Sigmoid colon (tissue), 7 donors: ENCODE results near the gene AATK. TPM values are rescaled to one million over a fixed set of nuclear protein-coding genes. Genes with fewer than 3 reads are reported as not detected.

Source experiments
- DNase-seq: peaks from one replicate; pipeline ENCODE4 v3.0.0-alpha.2; 2019
- H3K27ac ChIP-seq, 4 donors: fragments of 200-600 bp; sonication (generic); one replicate each; pipeline ENCODE4 v1.5.1; 2016 to 2019; ENCODE audit warnings: mild to moderate bottlenecking in 1 of 4
- H3K27me3 ChIP-seq, 3 donors: fragments of 200-600 bp; sonication (generic); one replicate each; pipeline ENCODE4 v1.5.1; 2019; ENCODE audit warnings: mild to moderate bottlenecking in 1 of 3
- H3K36me3 ChIP-seq, 4 donors: fragments of 200-600 bp; sonication (generic); one replicate each; pipeline ENCODE4 v1.5.1; 2016 to 2019
- H3K4me1 ChIP-seq, 4 donors: fragments of 200-600 bp; sonication (generic); one replicate each; pipeline ENCODE4 v1.5.1; 2017 to 2019
- H3K4me3 ChIP-seq, 4 donors: fragments of 200-600 bp; sonication (generic); one replicate each; pipeline ENCODE4 v1.5.1; 2017 to 2019; ENCODE audit warnings: mild to moderate bottlenecking in 2 of 4, moderate library complexity in 1 of 4
- H3K9me3 ChIP-seq, 4 donors: fragments of 200-600 bp in 3 of 4; sonication (generic) in 3 of 4; one replicate each; pipeline versions ENCODE4 v1.5.1 to v1.6.1; 2013 to 2019
- CTCF ChIP-seq, 4 experiments: fragments of 450-650 bp in 3 of 4; fragments of 200-600 bp in 1 of 4; IDR thresholded peaks; one replicate each; pipeline ENCODE4 v1.5.1; 2016 to 2019; ENCODE audit warnings: antibody characterized with exemption in 4 of 4, mild to moderate bottlenecking in 3 of 4, moderate library complexity in 2 of 4
- EP300 ChIP-seq, 4 donors: sonication (generic); formaldehyde crosslinking; IDR thresholded peaks; one replicate each; pipeline ENCODE4 v1.6.1; 2017; ENCODE audit warnings: antibody characterized with exemption in 4 of 4
- POLR2A ChIP-seq, 2 donors: fragments of 450-650 bp; IDR thresholded peaks; one replicate each; pipeline ENCODE4 v1.6.1; 2016; ENCODE audit warnings: antibody characterized with exemption in 2 of 2, mild to moderate bottlenecking in 2 of 2, moderate library complexity in 2 of 2
- POLR2AphosphoS5 ChIP-seq, 4 donors: sonication (generic); formaldehyde crosslinking; IDR thresholded peaks; one replicate each; pipeline ENCODE4 v1.6.1; 2017; ENCODE audit warnings: antibody characterized with exemption in 4 of 4
- WGBS, 2 donors: extraction: QIAGEN DNeasy Blood & Tissue Kit; methylation state at CpG; one replicate each; pipeline ENCODE4 v1.1.7; 2013; 5-methylcytosine and 5-hydroxymethylcytosine counted together
- intact Hi-C: fragments of 100-400 bp; cut with DNase I; formaldehyde crosslinking; loops from one replicate; pipeline ENCODE4 v1.15.1; 2023
- polyA plus RNA-seq, 3 donors: library from polyadenylated mRNA; stranded (reverse); fragments of 200-250 nt; gene quantifications; one replicate each; pipeline ENCODE4 v1.2.3, GENCODE V29; 2013
- total RNA-seq, 4 donors: library from RNA; depleted of rRNA; stranded (reverse); fragments of >200 nt; gene quantifications; one replicate each; pipeline ENCODE4 v1.1.0, GENCODE V29; 2016
- donor health status: healthy with polysubstance abuse.
- donor health status: Bipolar disorder and iron deficiency.
- donor health status: healthy.

The AATK gene
- total and polyA plus RNA-seq, 7 donors = 0.16 to 9.6 (median 4.2) TPM

- no peak for DNase-seq
- peak overlapping the region in 1 of 4 donors; percentile 9 for H3K4me3 ChIP-seq
- no peaks in the 10 kb centered on the region for H3K27me3 ChIP-seq
- no peaks in the 10 kb centered on the region for H3K36me3 ChIP-seq
- intact Hi-C loops = no loop called here
- peak overlapping the region in 3 of 4 donors; percentile 39 to 65 (median 55) for H3K27ac ChIP-seq
- no peaks in the 10 kb centered on the region for H3K9me3 ChIP-seq
- no peaks in the 10 kb centered on the region for H3K4me1 ChIP-seq
- TF ChIP-seq POLR2AphosphoS5 (IDR thresholded peaks at IDR 0.05) (peak in 2 of 4 donors; percentile 28 to 37), EP300 (IDR thresholded peaks at IDR 0.05) (no peak)
- WGBS, 2 donors = 79 to 85% methylated on average over 22 of the region's 22 CpGs
These were observed 33.0 kb downstream of the AATK start for GRCh38 chr17:81132770-81133723.

- TF ChIP-seq CTCF (IDR thresholded peaks at IDR 0.05) (no peak), EP300 (IDR thresholded peaks at IDR 0.05) (no peak), POLR2A (IDR thresholded peaks at IDR 0.05) (no peak), POLR2AphosphoS5 (IDR thresholded peaks at IDR 0.05) (no peak)
- Histone ChIP-seq H3K27ac (peak overlapping the region in 2 of 4 donors; percentile 55 to 65), H3K27me3 (no peaks in the 10 kb centered on the region), H3K4me3 (peak overlapping the region in 1 of 4 donors; percentile 9), H3K36me3 (no peaks in the 10 kb centered on the region), H3K4me1 (no peaks in the 10 kb centered on the region), H3K9me3 (no peaks in the 10 kb centered on the region)
- intact Hi-C loops = no loop called here
- no peak for DNase-seq
- WGBS, 2 donors = 27 to 58% methylated on average over 11 of the region's 11 CpGs
These were observed 33.9 kb downstream of the AATK start for GRCh38 chr17:81132197-81132540.

- no peak overlapping the region for H3K4me3 ChIP-seq
- H3K9me3 ChIP-seq = no peaks in the 10 kb centered on the region
- no peaks in the 10 kb centered on the region for H3K36me3 ChIP-seq
- H3K27ac ChIP-seq = peak overlapping the region in 3 of 4 donors; percentile 14 to 65 (median 55)
- TF ChIP-seq POLR2AphosphoS5 (IDR thresholded peaks at IDR 0.05) (no peak), EP300 (IDR thresholded peaks at IDR 0.05) (no peak), CTCF (IDR thresholded peaks at IDR 0.05) (no peak), POLR2A (IDR thresholded peaks at IDR 0.05) (no peak)
- 53 to 73% methylated on average over 14 of the region's 14 CpGs for WGBS, 2 donors
- H3K27me3 ChIP-seq = no peaks in the 10 kb centered on the region
- no peaks in the 10 kb centered on the region for H3K4me1 ChIP-seq
- intact Hi-C loops = no loop called here
- DNase-seq = no peak
These were observed 34.4 kb downstream of the AATK start for GRCh38 chr17:81131486-81132196.

- H3K4me1 ChIP-seq = no peaks in the 10 kb centered on the region
- TF ChIP-seq CTCF (IDR thresholded peaks at IDR 0.05) (no peak), EP300 (IDR thresholded peaks at IDR 0.05) (no peak), POLR2AphosphoS5 (IDR thresholded peaks at IDR 0.05) (no peak), POLR2A (IDR thresholded peaks at IDR 0.05) (peak in 1 of 2 donors; percentile 12)
- peak overlapping the region; percentile 34 to 65 (median 46) for H3K27ac ChIP-seq
- intact Hi-C loops = no loop called here
- no peaks in the 10 kb centered on the region for H3K36me3 ChIP-seq
- DNase-seq = no peak
- WGBS, 2 donors = 77 to 78% methylated on average over 41 of the region's 41 CpGs
- no peaks in the 10 kb centered on the region for H3K9me3 ChIP-seq
- no peaks in the 10 kb centered on the region for H3K27me3 ChIP-seq
- no peak overlapping the region for H3K4me3 ChIP-seq
These were observed 35.3 kb downstream of the AATK start for GRCh38 chr17:81130385-81131361.
